ENCODE data around the gene OXER1. TPM values are rescaled to one million over a fixed set of nuclear protein-coding genes. Genes with fewer than 3 reads are reported as not detected.
A peak's percentile ranks its signal among the peaks of the same experiment; 100 is the strongest.

Gene OXER1
- total RNA-seq, 2 donors from 2014 or later = 1.3 to 3.9 TPM

GRCh38 chr2:42792583-42793333 lies 28.8 kb upstream of the OXER1 start, which contains the start of gene HAAO:
Gene HAAO, minus strand, starts transcription at chr2:42792583. Its CDS starts 47 bp downstream, at chr2:42792536.
- intact Hi-C loops (cut with DNase I) = no loop called here
- TF ChIP-seq, protein P1, sequence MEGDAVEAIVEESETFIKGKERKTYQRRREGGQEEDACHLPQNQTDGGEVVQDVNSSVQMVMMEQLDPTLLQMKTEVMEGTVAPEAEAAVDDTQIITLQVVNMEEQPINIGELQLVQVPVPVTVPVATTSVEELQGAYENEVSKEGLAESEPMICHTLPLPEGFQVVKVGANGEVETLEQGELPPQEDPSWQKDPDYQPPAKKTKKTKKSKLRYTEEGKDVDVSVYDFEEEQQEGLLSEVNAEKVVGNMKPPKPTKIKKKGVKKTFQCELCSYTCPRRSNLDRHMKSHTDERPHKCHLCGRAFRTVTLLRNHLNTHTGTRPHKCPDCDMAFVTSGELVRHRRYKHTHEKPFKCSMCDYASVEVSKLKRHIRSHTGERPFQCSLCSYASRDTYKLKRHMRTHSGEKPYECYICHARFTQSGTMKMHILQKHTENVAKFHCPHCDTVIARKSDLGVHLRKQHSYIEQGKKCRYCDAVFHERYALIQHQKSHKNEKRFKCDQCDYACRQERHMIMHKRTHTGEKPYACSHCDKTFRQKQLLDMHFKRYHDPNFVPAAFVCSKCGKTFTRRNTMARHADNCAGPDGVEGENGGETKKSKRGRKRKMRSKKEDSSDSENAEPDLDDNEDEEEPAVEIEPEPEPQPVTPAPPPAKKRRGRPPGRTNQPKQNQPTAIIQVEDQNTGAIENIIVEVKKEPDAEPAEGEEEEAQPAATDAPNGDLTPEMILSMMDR (IDR thresholded peaks at IDR 0.05) = no peak
- peak; percentile 72 for DNase-seq
- Histone ChIP-seq H3K9me3 (no peaks in the 10 kb centered on the region), H3K4me3 (peak within 1 kb of the TSS; percentile 59), H3K27ac (peak within 1 kb of the TSS; percentile 87), H3K27me3 (no peaks in the 10 kb centered on the region), H3K9ac (ENCODE audit: low read depth in 2 of 2, low read length in 2 of 2) (peak within 1 kb of the TSS; percentile 80 to 82), H3K4me1 (no peaks in the 10 kb centered on the region), H3K36me3 (no peaks in the 10 kb centered on the region)

DNA sequence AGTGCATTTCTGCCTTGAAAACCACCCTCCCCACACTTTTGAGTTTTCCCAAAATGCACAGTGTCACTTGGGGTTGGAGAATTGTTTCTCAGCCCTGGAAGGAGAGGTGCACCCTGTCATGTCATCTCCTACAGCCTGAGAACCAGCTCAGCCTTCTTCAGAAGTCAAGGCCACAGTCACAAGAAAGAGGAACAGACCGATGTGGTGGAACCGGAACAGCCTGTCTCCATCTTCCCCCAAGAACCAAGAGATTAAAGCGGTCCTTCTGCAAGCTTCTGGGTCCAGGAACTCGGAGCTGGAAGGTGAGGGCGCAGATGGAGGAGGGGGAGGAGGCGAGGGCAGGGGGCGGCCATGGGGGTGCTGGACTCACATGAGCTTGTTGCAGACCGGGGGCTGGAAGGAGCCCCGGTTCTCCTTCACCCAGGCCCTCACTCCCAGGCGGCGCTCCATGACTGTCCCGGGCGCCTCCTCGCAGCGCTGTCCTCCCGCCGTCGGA lies 28.2 kb upstream of the OXER1 start:
- Histone ChIP-seq H3K9me3 (no peaks in the 10 kb centered on the region), H3K4me1 (no peaks in the 10 kb centered on the region), H3K36me3 (no peaks in the 10 kb centered on the region), H3K4me3 (peak overlapping the region; percentile 59), H3K27ac (peak overlapping the region; percentile 87), H3K9ac (ENCODE audit: low read depth in 2 of 2, low read length in 2 of 2) (peak overlapping the region; percentile 80 to 82), H3K27me3 (no peaks in the 10 kb centered on the region)
- DNase-seq = no peak
- intact Hi-C loops (cut with DNase I) = no loop called here
- TF ChIP-seq, protein P1 (IDR thresholded peaks at IDR 0.05) = no peak

- Histone ChIP-seq H3K36me3 (no peaks in the 10 kb centered on the region), H3K27me3 (no peaks in the 10 kb centered on the region), H3K4me3 (peak overlapping the region; percentile 59), H3K27ac (peak overlapping the region; percentile 87), H3K4me1 (no peaks in the 10 kb centered on the region), H3K9ac (ENCODE audit: low read depth in 2 of 2, low read length in 2 of 2) (peak overlapping the region in 1 of 2 donors; percentile 82), H3K9me3 (no peaks in the 10 kb centered on the region)
- TF ChIP-seq, protein P1 (IDR thresholded peaks at IDR 0.05) = no peak
- intact Hi-C loops (cut with DNase I) = no loop called here
- no peak for DNase-seq
Measured at GRCh38 chr2:42791606-42792005, 27.7 kb upstream of the OXER1 start.

- H3K9ac ChIP-seq (ENCODE audit: low read depth in 2 of 2, low read length in 2 of 2) = peak overlapping the region in 1 of 2 donors; percentile 30
- H3K4me3 ChIP-seq = no peak overlapping the region
- H3K4me1 ChIP-seq = no peaks in the 10 kb centered on the region
- H3K36me3 ChIP-seq = no peaks in the 10 kb centered on the region
- intact Hi-C loops (cut with DNase I) = no loop called here
- H3K27ac ChIP-seq = no peak overlapping the region
- TF ChIP-seq, protein P1 (IDR thresholded peaks at IDR 0.05) = no peak
- DNase-seq = no peak
- no peaks in the 10 kb centered on the region for H3K27me3 ChIP-seq
- H3K9me3 ChIP-seq = no peaks in the 10 kb centered on the region
Measured at GRCh38 chr2:42789751-42790150, 25.8 kb upstream of the OXER1 start.

DNA sequence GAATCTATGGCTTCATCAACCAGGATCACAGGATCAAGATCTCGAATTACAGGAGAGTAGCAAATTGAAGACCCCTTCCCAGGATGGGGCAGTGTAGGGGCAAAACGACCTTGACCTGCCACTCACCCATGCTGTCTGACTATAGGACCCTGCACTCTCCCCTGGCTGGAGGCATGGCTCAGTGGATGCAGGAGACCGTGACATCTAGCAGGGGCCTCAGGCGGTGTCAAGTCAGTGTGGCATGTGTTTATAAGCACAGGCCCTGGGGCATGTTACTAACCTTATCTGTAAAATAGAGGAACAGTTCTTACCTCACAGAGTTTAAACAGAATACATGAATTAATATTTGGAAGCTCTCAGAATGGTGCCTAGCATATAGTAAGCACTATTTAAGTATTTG lies 24.9 kb upstream of the OXER1 start:
- Histone ChIP-seq H3K27me3 (no peaks in the 10 kb centered on the region), H3K9ac (ENCODE audit: low read depth in 2 of 2, low read length in 2 of 2) (no peak overlapping the region), H3K27ac (no peak overlapping the region), H3K4me1 (no peaks in the 10 kb centered on the region), H3K4me3 (no peak overlapping the region), H3K9me3 (no peaks in the 10 kb centered on the region), H3K36me3 (no peaks in the 10 kb centered on the region)
- intact Hi-C loops (cut with DNase I) = no loop called here
- TF ChIP-seq, protein P1 (IDR thresholded peaks at IDR 0.05) = no peak
- DNase-seq = no peak
